WTC11 (cell line): Measurements from ENCODE around the gene TMIGD1. TPM values are rescaled to one million over a fixed set of nuclear protein-coding genes. Genes with fewer than 3 reads are reported as not detected.
"Not testable (repeated sequence)": the region's sequence is repeated elsewhere in the genome, so short reads cannot be mapped to it uniquely, and the experiment has no call there.

Experiments used
- ATAC-seq: fragments of 200-7000 bp; cut with Tn5 transposase; 2 replicates; pipeline ENCODE4 v1.10.0; 2021; ENCODE audit warnings: mild to moderate bottlenecking, moderate library complexity
- CTCF ChIA-PET: fragments of 300-600 bp; sonication (Branson Sonifier 250); formaldehyde crosslinking; loops from one replicate; lab custom pipeline; 2021; ENCODE audit warnings: antibody characterized with exemption; lab: Charles Lee
- POLR2A ChIA-PET: fragments of 350-600 bp; sonication (Branson Sonifier 250); formaldehyde crosslinking; loops from one replicate; lab custom pipeline; 2021; ENCODE audit warnings: antibody characterized with exemption; lab: Charles Lee
- DNase-seq: peaks from one replicate; pipeline ENCODE4 v3.0.0; 2021; ENCODE audit warnings: low spot score
- H3K27ac Mint-ChIP-seq: 2 replicates; pipeline ENCODE4 v1.8.0; 2021; ENCODE audit warnings: mixed read lengths
- H3K27me3 Mint-ChIP-seq: 2 replicates; pipeline ENCODE4 v1.8.0; 2021; ENCODE audit warnings: low read depth, mild to moderate bottlenecking, moderate library complexity, mixed read lengths
- H3K36me3 Mint-ChIP-seq: 2 replicates; pipeline ENCODE4 v1.8.0; 2021; ENCODE audit warnings: mixed read lengths
- H3K4me1 Mint-ChIP-seq: 2 replicates; pipeline ENCODE4 v1.8.0; 2022; ENCODE audit warnings: mixed read lengths
- H3K4me3 Mint-ChIP-seq: 2 replicates; pipeline ENCODE4 v1.8.0; 2021; ENCODE audit warnings: mild to moderate bottlenecking, moderate library complexity, mixed read lengths
- H3K9me3 Mint-ChIP-seq: 2 replicates; pipeline ENCODE4 v1.8.0; 2021; ENCODE audit warnings: mixed read lengths
- CBFB ChIP-seq: sonication (generic); formaldehyde crosslinking; IDR thresholded peaks from 2 replicates; pipeline ENCODE4 v1.8.1; 2022; ENCODE audit warnings: mild to moderate bottlenecking, low read depth, missing genetic modification reagents
- FOXP1 ChIP-seq: sonication (generic); formaldehyde crosslinking; IDR thresholded peaks from 2 replicates; pipeline ENCODE4 v1.8.0; 2022; ENCODE audit warnings: missing genetic modification reagents, mild to moderate bottlenecking, moderate library complexity, borderline replicate concordance
- GTF2I ChIP-seq: fragments of 250-450 bp; sonication (Bioruptor Pico); conservative IDR thresholded peaks from 2 replicates; pipeline ENCODE4 v1.4.0; 2021; ENCODE audit warnings: mild to moderate bottlenecking
- IRF2 ChIP-seq: sonication (generic); formaldehyde crosslinking; IDR thresholded peaks from 2 replicates; pipeline ENCODE4 v1.8.0; 2022; ENCODE audit warnings: low read depth, missing genetic modification reagents, borderline replicate concordance
- KAT7 ChIP-seq: sonication (generic); formaldehyde crosslinking; IDR thresholded peaks from 2 replicates; pipeline ENCODE4 v1.8.1; 2023; ENCODE audit warnings: missing genetic modification reagents, mild to moderate bottlenecking, borderline replicate concordance
- MXD4 ChIP-seq: fragments of 250-450 bp; sonication (Bioruptor Pico); IDR thresholded peaks from 2 replicates; pipeline ENCODE4 v1.8.0; 2021; ENCODE audit warnings: mild to moderate bottlenecking, moderate library complexity, borderline replicate concordance
- RELA ChIP-seq: sonication (generic); formaldehyde crosslinking; IDR thresholded peaks from 2 replicates; pipeline ENCODE4 v1.8.1; 2022; ENCODE audit warnings: missing genetic modification reagents, mild to moderate bottlenecking, borderline replicate concordance
- SOX15 ChIP-seq: fragments of 250-450 bp; sonication (Bioruptor Pico); IDR thresholded peaks from 2 replicates; pipeline ENCODE4 v1.9.0; 2021; ENCODE audit warnings: mild to moderate bottlenecking
- ZNF232 ChIP-seq: sonication (generic); formaldehyde crosslinking; IDR thresholded peaks from 2 replicates; pipeline ENCODE4 v1.8.0; 2022; ENCODE audit warnings: mild to moderate bottlenecking, missing genetic modification reagents
- ZNF396 ChIP-seq: fragments of 250-450 bp; sonication (Bioruptor Pico); IDR thresholded peaks from 2 replicates; pipeline ENCODE4 v1.8.0; 2021; ENCODE audit warnings: mild to moderate bottlenecking, moderate library complexity, borderline replicate concordance
- total RNA-seq: library from RNA; stranded (reverse); gene quantifications from 3 replicates; pipeline ENCODE4 v1.2.3, GENCODE V29; 2021
- TF ChIP-seq, protein P1 (sequence below): sonication (generic); formaldehyde crosslinking; IDR thresholded peaks from 2 replicates; pipeline ENCODE4 v1.8.1; 2023; ENCODE audit warnings: mild to moderate bottlenecking, missing genetic modification reagents, borderline replicate concordance
- TF ChIP-seq, protein P2 (sequence below): fragments of 250-450 bp; sonication (Bioruptor Pico); IDR thresholded peaks from 2 replicates; pipeline ENCODE4 v1.8.0; 2021; ENCODE audit warnings: mild to moderate bottlenecking
- TF ChIP-seq, protein P3 (sequence below): sonication (generic); formaldehyde crosslinking; conservative IDR thresholded peaks from 2 replicates; pipeline ENCODE4 v1.8.1; 2022; ENCODE audit warnings: mild to moderate bottlenecking, missing genetic modification reagents
- TF ChIP-seq, protein P4 (sequence below): sonication (generic); formaldehyde crosslinking; IDR thresholded peaks from 2 replicates; pipeline ENCODE4 v1.8.1; 2023; ENCODE audit warnings: mild to moderate bottlenecking, missing genetic modification reagents
- TF ChIP-seq, protein P5 (sequence below): sonication (generic); formaldehyde crosslinking; IDR thresholded peaks from 2 replicates; pipeline ENCODE4 v1.8.1; 2022; ENCODE audit warnings: low read depth, mild to moderate bottlenecking, moderate library complexity, missing genetic modification reagents, borderline replicate concordance
- TF ChIP-seq, protein P6 (sequence below): sonication (generic); formaldehyde crosslinking; IDR thresholded peaks from 2 replicates; pipeline ENCODE4 v1.8.0; 2023; ENCODE audit warnings: missing genetic modification reagents
- TF ChIP-seq, protein P7 (sequence below): fragments of 200-600 bp; IDR thresholded peaks from 2 replicates; pipeline ENCODE4 v1.8.0; 2022; ENCODE audit warnings: antibody characterized with exemption
- TF ChIP-seq, protein P8 (sequence below): sonication (generic); formaldehyde crosslinking; IDR thresholded peaks from 2 replicates; pipeline ENCODE4 v1.8.0; 2022; ENCODE audit warnings: mild to moderate bottlenecking, missing genetic modification reagents

The TMIGD1 gene
- total RNA-seq, 1 experiment from 2014 or later, result not detected

DNA sequence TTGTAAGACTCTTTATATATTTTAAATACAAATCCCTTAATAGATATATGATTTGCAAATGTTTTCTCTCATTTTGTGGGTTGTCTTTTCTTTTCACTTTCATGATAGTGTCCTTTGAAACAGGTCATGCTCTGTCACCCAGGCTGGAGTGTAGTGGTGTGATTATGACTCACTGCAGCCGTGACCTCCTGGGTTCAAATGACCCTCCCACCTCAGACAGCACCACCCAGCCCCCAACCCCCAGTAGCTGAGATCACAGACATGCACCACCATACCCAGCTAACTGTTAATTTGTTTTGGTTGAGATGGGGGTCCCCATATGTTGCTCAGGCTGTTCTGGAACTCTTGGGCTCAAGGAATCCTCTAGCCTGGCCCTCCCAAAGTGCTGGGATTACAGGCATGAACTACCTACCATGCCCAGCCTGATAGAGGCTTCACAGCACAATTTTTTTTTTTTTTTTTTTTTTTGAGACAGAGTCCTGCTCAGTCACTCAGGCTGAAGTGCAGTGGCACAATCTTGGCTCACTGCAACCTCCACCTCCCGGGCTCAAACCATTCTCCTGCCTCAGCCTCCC, 18.5 kb upstream of the TMIGD1 start (continued):
- TF ChIP-seq, protein P1, sequence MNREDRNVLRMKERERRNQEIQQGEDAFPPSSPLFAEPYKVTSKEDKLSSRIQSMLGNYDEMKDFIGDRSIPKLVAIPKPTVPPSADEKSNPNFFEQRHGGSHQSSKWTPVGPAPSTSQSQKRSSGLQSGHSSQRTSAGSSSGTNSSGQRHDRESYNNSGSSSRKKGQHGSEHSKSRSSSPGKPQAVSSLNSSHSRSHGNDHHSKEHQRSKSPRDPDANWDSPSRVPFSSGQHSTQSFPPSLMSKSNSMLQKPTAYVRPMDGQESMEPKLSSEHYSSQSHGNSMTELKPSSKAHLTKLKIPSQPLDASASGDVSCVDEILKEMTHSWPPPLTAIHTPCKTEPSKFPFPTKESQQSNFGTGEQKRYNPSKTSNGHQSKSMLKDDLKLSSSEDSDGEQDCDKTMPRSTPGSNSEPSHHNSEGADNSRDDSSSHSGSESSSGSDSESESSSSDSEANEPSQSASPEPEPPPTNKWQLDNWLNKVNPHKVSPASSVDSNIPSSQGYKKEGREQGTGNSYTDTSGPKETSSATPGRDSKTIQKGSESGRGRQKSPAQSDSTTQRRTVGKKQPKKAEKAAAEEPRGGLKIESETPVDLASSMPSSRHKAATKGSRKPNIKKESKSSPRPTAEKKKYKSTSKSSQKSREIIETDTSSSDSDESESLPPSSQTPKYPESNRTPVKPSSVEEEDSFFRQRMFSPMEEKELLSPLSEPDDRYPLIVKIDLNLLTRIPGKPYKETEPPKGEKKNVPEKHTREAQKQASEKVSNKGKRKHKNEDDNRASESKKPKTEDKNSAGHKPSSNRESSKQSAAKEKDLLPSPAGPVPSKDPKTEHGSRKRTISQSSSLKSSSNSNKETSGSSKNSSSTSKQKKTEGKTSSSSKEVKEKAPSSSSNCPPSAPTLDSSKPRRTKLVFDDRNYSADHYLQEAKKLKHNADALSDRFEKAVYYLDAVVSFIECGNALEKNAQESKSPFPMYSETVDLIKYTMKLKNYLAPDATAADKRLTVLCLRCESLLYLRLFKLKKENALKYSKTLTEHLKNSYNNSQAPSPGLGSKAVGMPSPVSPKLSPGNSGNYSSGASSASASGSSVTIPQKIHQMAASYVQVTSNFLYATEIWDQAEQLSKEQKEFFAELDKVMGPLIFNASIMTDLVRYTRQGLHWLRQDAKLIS (CRISPR knock-in tag), result no peak

DNA sequence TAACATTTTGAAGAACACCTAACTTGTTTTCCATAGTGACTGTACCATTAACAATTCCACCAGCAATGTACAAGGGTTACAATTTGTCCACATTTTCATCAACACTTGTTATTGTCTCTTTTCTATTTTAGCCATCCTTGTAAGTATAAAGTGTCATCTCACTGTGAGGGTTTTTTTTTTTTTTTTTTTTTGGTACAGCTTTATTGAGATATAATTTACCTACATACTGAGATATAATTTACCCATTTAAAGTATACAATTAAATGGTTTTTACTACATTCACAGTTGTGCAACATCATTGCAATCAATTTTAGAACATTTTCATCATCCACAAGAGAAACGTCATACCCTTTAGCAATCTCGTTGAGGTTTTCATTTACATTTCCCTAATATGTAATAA, 17.9 kb upstream of the TMIGD1 start:
- no peak for ATAC-seq
- 0 out of 2 replicates have a peak, but pooled peaks cover 2% of the 10 kb centered on the region for H3K27me3 Mint-ChIP-seq
- CTCF ChIA-PET, result no interaction called here

DNA sequence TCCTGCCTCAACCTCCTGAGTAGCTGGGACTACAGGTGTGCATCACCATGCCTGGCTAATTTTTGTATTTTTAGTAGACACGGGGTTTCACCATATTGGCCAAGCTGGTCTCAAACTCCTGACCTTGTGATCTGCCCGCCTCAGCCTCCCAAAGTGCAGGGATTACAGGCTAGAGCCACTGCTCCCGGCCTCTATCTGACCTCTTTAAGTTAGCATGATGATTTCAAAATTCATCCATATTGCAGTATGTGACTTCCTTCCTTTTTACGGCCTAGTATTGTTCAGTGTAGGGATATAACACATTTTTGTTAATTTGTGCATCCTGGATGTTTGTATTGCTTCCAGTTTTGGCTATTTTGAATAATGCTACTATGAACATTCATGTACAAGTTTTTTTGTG, 17.4 kb upstream of the TMIGD1 start:
- POLR2A ChIA-PET, CTCF ChIA-PET: not testable (repeated sequence)

More for the DNA sequence above, 17.9 kb upstream of the TMIGD1 start:
- TF ChIP-seq RELA (CRISPR knock-in tag) (no peak), FOXP1 (CRISPR knock-in tag) (no peak), KAT7 (CRISPR knock-in tag) (no peak)
- TF ChIP-seq, protein P2, sequence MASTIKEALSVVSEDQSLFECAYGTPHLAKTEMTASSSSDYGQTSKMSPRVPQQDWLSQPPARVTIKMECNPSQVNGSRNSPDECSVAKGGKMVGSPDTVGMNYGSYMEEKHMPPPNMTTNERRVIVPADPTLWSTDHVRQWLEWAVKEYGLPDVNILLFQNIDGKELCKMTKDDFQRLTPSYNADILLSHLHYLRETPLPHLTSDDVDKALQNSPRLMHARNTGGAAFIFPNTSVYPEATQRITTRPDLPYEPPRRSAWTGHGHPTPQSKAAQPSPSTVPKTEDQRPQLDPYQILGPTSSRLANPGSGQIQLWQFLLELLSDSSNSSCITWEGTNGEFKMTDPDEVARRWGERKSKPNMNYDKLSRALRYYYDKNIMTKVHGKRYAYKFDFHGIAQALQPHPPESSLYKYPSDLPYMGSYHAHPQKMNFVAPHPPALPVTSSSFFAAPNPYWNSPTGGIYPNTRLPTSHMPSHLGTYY (CRISPR knock-in tag), result no peak
- TF ChIP-seq, protein P3, sequence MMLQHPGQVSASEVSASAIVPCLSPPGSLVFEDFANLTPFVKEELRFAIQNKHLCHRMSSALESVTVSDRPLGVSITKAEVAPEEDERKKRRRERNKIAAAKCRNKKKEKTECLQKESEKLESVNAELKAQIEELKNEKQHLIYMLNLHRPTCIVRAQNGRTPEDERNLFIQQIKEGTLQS, result no peak
- TF ChIP-seq, protein P4, sequence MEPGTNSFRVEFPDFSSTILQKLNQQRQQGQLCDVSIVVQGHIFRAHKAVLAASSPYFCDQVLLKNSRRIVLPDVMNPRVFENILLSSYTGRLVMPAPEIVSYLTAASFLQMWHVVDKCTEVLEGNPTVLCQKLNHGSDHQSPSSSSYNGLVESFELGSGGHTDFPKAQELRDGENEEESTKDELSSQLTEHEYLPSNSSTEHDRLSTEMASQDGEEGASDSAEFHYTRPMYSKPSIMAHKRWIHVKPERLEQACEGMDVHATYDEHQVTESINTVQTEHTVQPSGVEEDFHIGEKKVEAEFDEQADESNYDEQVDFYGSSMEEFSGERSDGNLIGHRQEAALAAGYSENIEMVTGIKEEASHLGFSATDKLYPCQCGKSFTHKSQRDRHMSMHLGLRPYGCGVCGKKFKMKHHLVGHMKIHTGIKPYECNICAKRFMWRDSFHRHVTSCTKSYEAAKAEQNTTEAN, result no peak
- TF ChIP-seq, protein P5, sequence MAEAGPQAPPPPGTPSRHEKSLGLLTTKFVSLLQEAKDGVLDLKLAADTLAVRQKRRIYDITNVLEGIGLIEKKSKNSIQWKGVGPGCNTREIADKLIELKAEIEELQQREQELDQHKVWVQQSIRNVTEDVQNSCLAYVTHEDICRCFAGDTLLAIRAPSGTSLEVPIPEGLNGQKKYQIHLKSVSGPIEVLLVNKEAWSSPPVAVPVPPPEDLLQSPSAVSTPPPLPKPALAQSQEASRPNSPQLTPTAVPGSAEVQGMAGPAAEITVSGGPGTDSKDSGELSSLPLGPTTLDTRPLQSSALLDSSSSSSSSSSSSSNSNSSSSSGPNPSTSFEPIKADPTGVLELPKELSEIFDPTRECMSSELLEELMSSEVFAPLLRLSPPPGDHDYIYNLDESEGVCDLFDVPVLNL (CRISPR knock-in tag), result no peak
- TF ChIP-seq, protein P6, sequence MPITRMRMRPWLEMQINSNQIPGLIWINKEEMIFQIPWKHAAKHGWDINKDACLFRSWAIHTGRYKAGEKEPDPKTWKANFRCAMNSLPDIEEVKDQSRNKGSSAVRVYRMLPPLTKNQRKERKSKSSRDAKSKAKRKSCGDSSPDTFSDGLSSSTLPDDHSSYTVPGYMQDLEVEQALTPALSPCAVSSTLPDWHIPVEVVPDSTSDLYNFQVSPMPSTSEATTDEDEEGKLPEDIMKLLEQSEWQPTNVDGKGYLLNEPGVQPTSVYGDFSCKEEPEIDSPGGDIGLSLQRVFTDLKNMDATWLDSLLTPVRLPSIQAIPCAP, result no peak
- DNase-seq, result no peak
- POLR2A ChIA-PET, result no interaction called here
- no peak overlapping the region for H3K4me3 Mint-ChIP-seq
- H3K9me3 Mint-ChIP-seq, result no peaks in the 10 kb centered on the region; the same call in 1 of the 2 replicates
- peaks cover 7% of the 10 kb centered on the region for H3K4me1 Mint-ChIP-seq
- H3K27ac Mint-ChIP-seq, result no peak overlapping the region
- H3K36me3 Mint-ChIP-seq, result no peaks in the 10 kb centered on the region

DNA sequence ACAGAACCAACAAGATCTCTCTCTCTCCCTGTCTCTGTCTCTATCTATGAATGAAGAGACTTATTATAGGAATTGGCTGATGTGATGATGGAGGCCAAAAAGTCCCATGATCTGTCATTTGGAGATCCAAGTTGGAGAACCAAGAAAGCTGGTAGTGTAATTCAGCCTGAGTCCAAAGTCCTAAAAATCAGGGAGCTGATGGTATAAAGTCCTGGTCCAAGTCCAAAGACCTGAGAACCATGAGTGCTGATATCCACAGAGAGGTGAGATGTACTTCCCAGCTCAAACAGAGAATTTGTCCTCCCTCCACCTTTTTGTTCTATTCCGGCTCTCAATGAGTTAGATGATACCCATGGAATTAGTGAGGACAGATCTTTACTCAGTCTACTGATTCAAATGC, 15.4 kb upstream of the TMIGD1 start:
- H3K27me3 Mint-ChIP-seq, result peaks cover 13% of the 10 kb centered on the region
- POLR2A ChIA-PET, result no interaction called here
- ATAC-seq (no peak), DNase-seq (no peak)
- H3K9me3 Mint-ChIP-seq, result no peaks in the 10 kb centered on the region; the same call in 1 of the 2 replicates
- CTCF ChIA-PET, result interaction anchor here (0.9 kb wide), 1 partner anchor 9 kb away, joined by 4 read pairs; no protein-coding TSS in a partner anchor
- H3K4me3 Mint-ChIP-seq, result no peak overlapping the region
- no peak overlapping the region for H3K27ac Mint-ChIP-seq
- H3K4me1 Mint-ChIP-seq, result no peaks in the 10 kb centered on the region
- TF ChIP-seq ZNF232 (CRISPR knock-in tag), result no peak
- no peak for TF ChIP-seq IRF2 (CRISPR knock-in tag)
- no peak for TF ChIP-seq SOX15 (CRISPR knock-in tag)
- TF ChIP-seq, protein P7, sequence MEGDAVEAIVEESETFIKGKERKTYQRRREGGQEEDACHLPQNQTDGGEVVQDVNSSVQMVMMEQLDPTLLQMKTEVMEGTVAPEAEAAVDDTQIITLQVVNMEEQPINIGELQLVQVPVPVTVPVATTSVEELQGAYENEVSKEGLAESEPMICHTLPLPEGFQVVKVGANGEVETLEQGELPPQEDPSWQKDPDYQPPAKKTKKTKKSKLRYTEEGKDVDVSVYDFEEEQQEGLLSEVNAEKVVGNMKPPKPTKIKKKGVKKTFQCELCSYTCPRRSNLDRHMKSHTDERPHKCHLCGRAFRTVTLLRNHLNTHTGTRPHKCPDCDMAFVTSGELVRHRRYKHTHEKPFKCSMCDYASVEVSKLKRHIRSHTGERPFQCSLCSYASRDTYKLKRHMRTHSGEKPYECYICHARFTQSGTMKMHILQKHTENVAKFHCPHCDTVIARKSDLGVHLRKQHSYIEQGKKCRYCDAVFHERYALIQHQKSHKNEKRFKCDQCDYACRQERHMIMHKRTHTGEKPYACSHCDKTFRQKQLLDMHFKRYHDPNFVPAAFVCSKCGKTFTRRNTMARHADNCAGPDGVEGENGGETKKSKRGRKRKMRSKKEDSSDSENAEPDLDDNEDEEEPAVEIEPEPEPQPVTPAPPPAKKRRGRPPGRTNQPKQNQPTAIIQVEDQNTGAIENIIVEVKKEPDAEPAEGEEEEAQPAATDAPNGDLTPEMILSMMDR, result no peak
- TF ChIP-seq CBFB (CRISPR knock-in tag), result no peak
- no peak for TF ChIP-seq GTF2I (CRISPR knock-in tag)
- TF ChIP-seq ZNF396, result no peak
- TF ChIP-seq, protein P8, sequence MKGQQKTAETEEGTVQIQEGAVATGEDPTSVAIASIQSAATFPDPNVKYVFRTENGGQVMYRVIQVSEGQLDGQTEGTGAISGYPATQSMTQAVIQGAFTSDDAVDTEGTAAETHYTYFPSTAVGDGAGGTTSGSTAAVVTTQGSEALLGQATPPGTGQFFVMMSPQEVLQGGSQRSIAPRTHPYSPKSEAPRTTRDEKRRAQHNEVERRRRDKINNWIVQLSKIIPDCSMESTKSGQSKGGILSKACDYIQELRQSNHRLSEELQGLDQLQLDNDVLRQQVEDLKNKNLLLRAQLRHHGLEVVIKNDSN (CRISPR knock-in tag), result no peak
- no peak for TF ChIP-seq MXD4
- no peaks in the 10 kb centered on the region for H3K36me3 Mint-ChIP-seq

More for the DNA sequence above, 17.4 kb upstream of the TMIGD1 start:
- H3K27ac Mint-ChIP-seq, H3K4me3 Mint-ChIP-seq, H3K27me3 Mint-ChIP-seq, H3K36me3 Mint-ChIP-seq, ATAC-seq, H3K4me1 Mint-ChIP-seq, DNase-seq, H3K9me3 Mint-ChIP-seq: not testable (repeated sequence)
